Ectodermal cell (in vitro differentiated cells): ENCODE measurements around the gene MINK1.

ENCODE experiments used
- H3K27ac ChIP-seq: 2 replicates; pipeline ENCODE4 v1.7.0; 2013; ENCODE audit warnings: mild to moderate bottlenecking, low read depth, low read length; ENCODE audit not compliant: insufficient read depth, poor library complexity, severe bottlenecking
- H3K27me3 ChIP-seq: 2 replicates; pipeline ENCODE4 v1.7.0; 2013; ENCODE audit warnings: mild to moderate bottlenecking, low read length; ENCODE audit not compliant: insufficient read depth, control insufficient read depth, poor library complexity, severe bottlenecking
- H3K36me3 ChIP-seq: one replicate; pipeline ENCODE4 v1.7.0; 2013; ENCODE audit warnings: low read length; ENCODE audit not compliant: control insufficient read depth, insufficient read depth
- H3K4me1 ChIP-seq: one replicate; pipeline ENCODE4 v1.7.0; 2013; ENCODE audit warnings: low read length; ENCODE audit not compliant: control insufficient read depth, insufficient read depth
- H3K4me3 ChIP-seq: 2 replicates; pipeline ENCODE4 v1.7.0; 2013; ENCODE audit warnings: low read depth, low read length, control low read depth; ENCODE audit not compliant: insufficient read depth
- H3K9me3 ChIP-seq: 2 replicates; pipeline ENCODE4 v1.7.0; 2013; ENCODE audit warnings: mild to moderate bottlenecking, low read length, moderate library complexity; ENCODE audit not compliant: control insufficient read depth
- WGBS, 2 experiments: methylation state at CpG; one replicate each; pipeline ENCODE4 v1.1.7; 2013; ENCODE audit warnings: missing lambda C conversion rate in 2 of 2; 5-methylcytosine and 5-hydroxymethylcytosine counted together

Gene MINK1

GRCh38 chr17:4834681-4835020 is 1.5 kb downstream of the MINK1 start:
- H3K27me3 ChIP-seq, result no peaks in the 10 kb centered on the region
- H3K27ac ChIP-seq, result no peak overlapping the region
- no peaks in the 10 kb centered on the region for H3K9me3 ChIP-seq
- H3K36me3 ChIP-seq, result no peaks in the 10 kb centered on the region
- H3K4me3 ChIP-seq, result peak overlapping the region; percentile 74
- H3K4me1 ChIP-seq, result peaks cover 22% of the 10 kb centered on the region
- 86 to 90% methylated on average over 4 of the region's 4 CpGs for WGBS, 2 experiments

DNA sequence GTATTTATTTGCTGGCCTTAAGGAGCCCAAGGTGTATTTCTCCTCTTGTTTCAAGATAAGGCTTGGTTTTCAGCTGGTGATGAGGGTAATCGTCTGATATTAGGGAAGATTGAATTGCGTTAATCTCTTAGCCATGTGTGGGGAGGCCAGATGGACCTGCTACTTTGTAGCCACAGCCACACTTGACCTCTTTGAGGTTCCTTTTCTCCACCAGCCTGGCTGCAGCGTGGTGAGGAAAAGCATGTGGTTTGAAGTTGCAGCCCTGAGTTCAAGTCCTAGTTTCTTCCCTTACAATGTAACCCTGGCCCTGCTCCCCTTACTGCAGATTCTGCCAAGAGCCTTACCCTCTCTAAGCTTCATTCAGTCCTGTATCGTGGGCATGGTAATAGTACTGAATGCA is 3.1 kb downstream of the MINK1 start:
- H3K36me3 ChIP-seq, result no peaks in the 10 kb centered on the region
- H3K9me3 ChIP-seq, result no peaks in the 10 kb centered on the region
- H3K4me1 ChIP-seq, result peaks cover 22% of the 10 kb centered on the region
- H3K27ac ChIP-seq, result no peak overlapping the region
- 92 to 94% methylated on average over 4 of the region's 4 CpGs for WGBS, 2 experiments
- H3K27me3 ChIP-seq, result no peaks in the 10 kb centered on the region
- H3K4me3 ChIP-seq, result no peak overlapping the region

- Histone ChIP-seq H3K9me3 (no peaks in the 10 kb centered on the region), H3K27ac (peak overlapping the region; percentile 13), H3K36me3 (no peaks in the 10 kb centered on the region), H3K4me1 (peaks cover 22% of the 10 kb centered on the region), H3K4me3 (no peak overlapping the region), H3K27me3 (no peaks in the 10 kb centered on the region)
- WGBS, 2 experiments, result 87 to 90% methylated on average over 13 of the region's 13 CpGs
These were observed 4.5 kb downstream of the MINK1 start for GRCh38 chr17:4837471-4838308.

- WGBS, 2 experiments, result 94 to 96% methylated on average over 2 to 3 of the region's 3 CpGs
- Histone ChIP-seq H3K27ac (no peak overlapping the region), H3K4me1 (peaks cover 22% of the 10 kb centered on the region), H3K36me3 (no peaks in the 10 kb centered on the region), H3K27me3 (no peaks in the 10 kb centered on the region), H3K4me3 (no peak overlapping the region), H3K9me3 (no peaks in the 10 kb centered on the region)
These were observed 5.2 kb downstream of the MINK1 start for GRCh38 chr17:4838309-4838785.

DNA sequence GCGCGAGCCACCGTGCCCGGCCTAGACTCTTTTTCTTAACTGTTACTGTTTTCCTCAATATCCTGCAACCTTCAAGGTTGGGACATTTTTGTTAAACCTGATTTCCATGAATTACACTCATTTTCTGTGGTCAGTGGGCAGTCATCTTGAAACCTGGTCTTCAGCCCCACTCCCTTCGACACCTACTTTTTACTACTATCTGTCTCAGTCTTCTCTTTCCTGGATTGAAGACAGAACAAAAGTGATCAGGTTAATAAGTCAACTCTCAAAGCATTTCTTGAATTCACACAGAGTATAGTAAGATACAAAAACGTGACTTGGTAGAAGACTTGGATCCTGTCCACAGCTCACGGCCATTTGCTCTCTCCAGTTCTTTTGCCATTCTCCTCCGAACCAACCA is 6.1 kb downstream of the MINK1 start:
- Histone ChIP-seq H3K27me3 (no peaks in the 10 kb centered on the region), H3K9me3 (no peaks in the 10 kb centered on the region), H3K36me3 (no peaks in the 10 kb centered on the region), H3K4me3 (no peak overlapping the region), H3K27ac (no peak overlapping the region), H3K4me1 (peaks cover 17% of the 10 kb centered on the region)
- 93 to 97% methylated on average over 8 of the region's 8 CpGs for WGBS, 2 experiments

GRCh38 chr17:4839965-4840892 is 7.1 kb downstream of the MINK1 start:
- Histone ChIP-seq H3K36me3 (no peaks in the 10 kb centered on the region), H3K9me3 (no peaks in the 10 kb centered on the region), H3K27ac (no peak overlapping the region), H3K4me1 (peaks cover 7% of the 10 kb centered on the region), H3K4me3 (no peak overlapping the region), H3K27me3 (no peaks in the 10 kb centered on the region)
- WGBS, 2 experiments, result 92 to 93% methylated on average over 8 of the region's 8 CpGs

DNA sequence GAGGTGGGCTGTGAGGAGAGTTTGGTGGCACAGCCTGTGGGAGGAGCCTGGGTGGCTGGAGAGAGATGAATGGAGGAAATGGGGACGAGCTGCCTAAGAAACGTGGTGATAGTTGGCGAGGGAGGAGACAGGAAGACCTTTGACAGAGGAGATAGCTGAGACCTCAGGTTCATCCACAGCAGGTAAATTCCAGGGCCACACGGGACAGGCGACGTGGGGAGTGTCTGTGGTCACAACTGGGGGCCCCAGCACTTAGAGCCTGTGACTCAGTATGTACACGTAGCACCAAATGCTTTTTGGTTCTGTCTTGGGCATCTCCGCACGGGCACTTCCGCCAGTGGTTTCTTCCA is 7.7 kb downstream of the MINK1 start:
- no peaks in the 10 kb centered on the region for H3K27me3 ChIP-seq
- WGBS, 2 experiments, result 81 to 84% methylated on average over 10 of the region's 10 CpGs
- H3K36me3 ChIP-seq, result no peaks in the 10 kb centered on the region
- H3K4me1 ChIP-seq, result peaks cover 6% of the 10 kb centered on the region
- H3K9me3 ChIP-seq, result no peaks in the 10 kb centered on the region
- no peak overlapping the region for H3K27ac ChIP-seq
- no peak overlapping the region for H3K4me3 ChIP-seq

DNA sequence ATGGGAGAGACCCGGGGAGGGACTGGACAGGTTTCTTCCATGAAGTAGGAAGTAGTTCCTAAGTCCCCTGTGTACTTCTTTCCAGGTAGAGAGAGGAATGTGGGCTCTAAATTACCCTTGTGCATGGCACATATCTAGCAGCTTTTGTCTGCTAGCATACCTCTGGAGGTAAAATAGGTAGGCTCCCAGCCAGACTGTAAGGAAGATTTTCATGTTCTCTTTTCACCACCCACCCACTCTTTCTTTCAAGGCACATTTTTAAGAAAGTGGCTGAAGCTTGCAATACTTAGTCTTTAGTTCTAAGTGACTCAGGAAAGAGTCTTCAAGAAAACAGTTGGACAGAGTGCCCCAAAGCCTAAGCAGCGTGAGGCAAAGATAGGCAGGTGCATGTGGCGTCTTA is 9.2 kb downstream of the MINK1 start:
- 95 to 97% methylated on average over 3 of the region's 3 CpGs for WGBS, 2 experiments
- Histone ChIP-seq H3K4me3 (no peak overlapping the region), H3K27me3 (no peaks in the 10 kb centered on the region), H3K9me3 (no peaks in the 10 kb centered on the region), H3K27ac (no peak overlapping the region), H3K4me1 (peaks cover 6% of the 10 kb centered on the region), H3K36me3 (no peaks in the 10 kb centered on the region)

DNA sequence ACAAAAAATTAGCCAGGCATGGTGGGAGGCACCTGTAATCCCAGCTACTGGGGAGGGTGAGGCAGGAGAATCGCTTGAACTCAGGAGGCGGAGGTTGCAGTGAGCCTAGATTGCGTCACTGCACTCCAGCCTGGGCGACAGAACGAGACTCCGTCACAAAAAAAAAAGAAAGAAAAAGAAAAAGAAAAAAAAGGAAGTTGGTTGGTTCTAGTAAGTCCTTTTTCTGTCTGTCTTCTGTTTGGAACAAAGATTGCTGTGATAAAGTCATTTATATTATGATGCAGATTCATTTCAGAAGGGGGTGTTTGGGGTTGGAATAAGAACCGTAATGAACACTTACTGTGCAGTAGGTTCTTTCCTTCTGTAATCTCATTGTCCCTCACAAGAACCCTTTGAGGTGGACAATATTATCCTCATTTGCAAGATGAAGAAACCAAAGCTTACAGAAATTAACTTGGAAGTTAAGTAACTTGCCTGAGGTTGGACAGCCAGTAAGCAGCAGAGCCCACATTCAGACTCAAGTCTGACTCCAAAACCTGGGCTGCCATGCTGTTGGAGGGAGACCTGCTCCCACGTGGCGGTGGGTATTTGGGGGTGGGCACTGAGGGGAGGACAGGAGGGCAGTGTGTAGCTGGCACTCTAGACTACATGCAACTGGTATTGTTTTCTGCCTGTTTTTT is 10.3 kb downstream of the MINK1 start:
- H3K27ac ChIP-seq, result no peak overlapping the region
- no peaks in the 10 kb centered on the region for H3K4me1 ChIP-seq
- H3K9me3 ChIP-seq, result no peaks in the 10 kb centered on the region
- 82 to 85% methylated on average over 9 of the region's 9 CpGs for WGBS, 2 experiments
- no peaks in the 10 kb centered on the region for H3K36me3 ChIP-seq
- no peaks in the 10 kb centered on the region for H3K27me3 ChIP-seq
- no peak overlapping the region for H3K4me3 ChIP-seq

DNA sequence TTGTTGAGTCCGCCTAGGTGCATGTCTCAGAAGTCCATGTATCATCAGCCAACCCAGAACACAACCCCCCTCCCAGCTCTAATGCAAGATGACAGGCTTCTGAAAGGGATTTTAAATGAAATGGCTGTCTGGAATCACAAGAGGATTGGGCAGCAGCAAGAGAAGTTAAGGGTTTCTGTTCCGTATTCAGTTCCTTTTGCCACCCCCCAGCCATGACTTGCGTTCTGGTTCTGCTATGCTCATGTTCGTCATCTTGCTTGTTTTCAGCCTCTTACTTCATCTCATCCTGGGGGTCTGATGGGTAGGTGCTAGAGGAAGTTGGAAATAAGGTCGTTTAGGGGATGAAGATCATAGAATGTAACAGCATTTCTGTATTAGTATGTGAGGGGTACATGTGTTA is 12.0 kb downstream of the MINK1 start:
- H3K9me3 ChIP-seq, result no peaks in the 10 kb centered on the region
- H3K4me1 ChIP-seq, result peaks cover 8% of the 10 kb centered on the region
- 90 to 94% methylated on average over 5 of the region's 5 CpGs for WGBS, 2 experiments
- H3K36me3 ChIP-seq, result no peaks in the 10 kb centered on the region
- H3K4me3 ChIP-seq, result no peak overlapping the region
- no peaks in the 10 kb centered on the region for H3K27me3 ChIP-seq
- H3K27ac ChIP-seq, result no peak overlapping the region
